NCI-H69 (cell line): ENCODE data around the gene TARS3.
A peak's percentile ranks its signal among the peaks of the same experiment; 100 is the strongest.
"Not testable (repeated sequence)": the region's sequence is repeated elsewhere in the genome, so short reads cannot be mapped to it uniquely, and the experiment has no call there.

Source experiments
- DNase-seq: peaks from one replicate; lab custom pipeline; 2025; lab: John Stamatoyannopoulos, UW

The TARS3 gene

DNA sequence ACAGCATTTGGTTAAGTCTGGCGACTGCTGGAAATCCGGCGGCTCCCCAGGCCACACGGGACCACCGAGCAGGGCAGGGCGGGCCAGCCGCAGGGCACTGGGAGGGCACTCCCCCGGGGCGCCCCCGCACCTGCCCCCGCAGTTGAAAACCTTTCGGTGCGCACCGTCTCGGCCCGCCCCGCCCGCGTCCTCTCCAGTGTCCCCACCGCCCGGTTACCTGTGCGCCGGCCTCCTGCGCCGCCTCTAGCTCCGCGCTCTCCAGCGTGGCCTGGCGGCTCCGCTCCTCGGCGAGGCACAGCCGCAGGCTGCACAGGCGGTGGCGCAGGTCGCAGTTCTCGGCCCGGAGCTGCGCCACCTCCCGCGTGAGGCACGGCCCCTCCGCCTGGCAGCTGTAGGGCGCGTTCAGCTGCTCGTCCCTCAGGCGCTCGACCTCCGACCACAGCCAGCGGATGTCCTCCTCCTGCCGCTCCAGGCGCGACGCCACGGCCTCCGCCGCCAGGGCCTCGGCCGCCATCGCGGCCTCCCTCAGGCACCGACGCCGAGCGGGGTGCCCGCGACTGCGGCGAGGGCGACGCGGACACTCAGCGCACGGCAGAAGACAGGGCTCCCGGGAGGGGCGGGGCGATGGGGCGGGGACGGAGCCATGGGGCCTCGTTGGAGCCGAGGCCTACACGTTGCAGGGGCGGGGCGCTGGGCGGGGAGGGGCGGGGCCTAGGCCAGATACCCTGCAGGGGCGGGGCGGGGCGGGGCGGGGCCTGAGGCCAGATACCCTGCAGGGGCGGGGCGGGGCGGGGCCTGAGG lies at the start of gene TARS3:
Gene TARS3 (minus strand): TSS at position 600 of the 801 bp plus-strand sequence. CDS start 86 bp downstream, at position 514.
- DNase-seq: peak; percentile 96

DNA sequence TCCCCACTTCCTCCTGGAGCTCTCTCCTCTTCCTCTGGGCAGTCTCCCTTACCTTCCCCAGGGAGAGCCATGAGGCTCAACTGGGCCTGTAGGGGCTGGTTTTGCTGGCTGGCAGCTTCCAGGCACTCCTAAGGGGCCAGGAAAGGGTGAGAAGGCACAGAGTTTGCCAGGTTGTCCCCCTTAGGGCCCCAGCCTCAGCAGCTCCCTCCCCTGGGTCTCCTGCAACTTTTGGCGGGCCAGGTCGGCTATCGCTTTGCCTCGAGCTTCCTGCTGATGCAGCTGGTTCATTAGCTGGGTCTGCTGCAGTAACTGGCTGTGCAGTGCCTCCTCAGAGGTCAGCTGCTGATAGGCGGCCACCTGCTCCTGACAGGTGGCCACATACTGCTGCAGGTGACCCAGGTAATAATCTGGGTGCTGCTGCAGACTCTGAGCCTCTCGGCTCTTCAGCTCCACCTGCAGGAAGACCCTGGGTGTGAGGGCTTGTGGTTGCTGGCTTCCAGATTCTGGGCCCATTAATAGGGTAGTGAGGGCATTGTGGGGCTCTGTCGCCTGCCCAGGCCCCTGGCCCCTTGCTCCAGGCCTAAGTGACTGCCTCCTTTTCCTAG lies 49.3 kb upstream of the TARS3 start:
- DNase-seq: peak; percentile 75

DNA sequence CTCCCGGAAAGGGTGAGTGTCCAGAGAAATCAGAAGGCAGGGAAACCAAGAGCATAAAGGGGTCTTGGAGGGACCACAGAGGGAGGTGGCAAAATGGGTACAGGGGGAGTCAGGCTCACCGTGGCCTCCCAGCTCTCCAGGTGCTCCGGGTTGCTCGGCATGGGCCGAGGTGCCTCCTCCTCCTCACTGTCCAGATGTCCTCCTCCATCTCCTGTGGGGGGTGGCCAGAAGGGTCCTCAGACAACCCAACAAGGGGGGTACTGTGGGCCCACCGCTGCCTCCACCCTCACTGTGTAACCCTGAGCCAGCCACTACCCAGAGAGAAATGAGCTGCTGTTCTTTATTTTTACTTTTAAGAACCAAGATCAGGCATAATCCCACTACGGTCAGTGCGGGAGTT lies 48.6 kb upstream of the TARS3 start:
- no peak for DNase-seq

DNA sequence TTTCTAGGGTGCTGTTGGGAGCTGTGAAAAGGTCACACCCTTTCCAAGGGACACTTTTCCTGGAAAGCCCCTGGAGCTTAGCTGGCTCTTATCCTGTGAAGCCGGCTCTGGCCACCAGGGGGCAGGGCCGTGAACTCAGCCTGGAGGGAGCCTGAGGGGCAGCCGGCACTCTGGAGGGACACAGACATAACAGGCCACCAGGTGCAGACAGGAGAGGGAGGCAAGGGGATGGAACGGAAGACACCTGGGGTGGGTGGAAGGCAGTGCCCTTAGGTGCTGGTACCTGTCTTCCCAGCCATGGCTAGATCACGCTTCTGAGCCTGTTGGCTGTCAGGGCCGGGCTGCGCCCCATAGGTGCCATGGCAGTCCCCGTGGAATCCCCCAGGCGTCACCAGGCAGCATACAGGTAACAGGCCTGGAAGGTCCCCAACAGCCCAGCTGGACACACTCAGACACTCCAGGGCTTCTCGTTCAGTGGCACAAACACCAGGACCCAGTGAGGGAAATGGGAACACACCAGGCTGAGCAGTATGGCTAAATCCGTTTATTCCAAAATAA lies 42.9 kb upstream of the TARS3 start:
- not testable (repeated sequence) for DNase-seq

DNA sequence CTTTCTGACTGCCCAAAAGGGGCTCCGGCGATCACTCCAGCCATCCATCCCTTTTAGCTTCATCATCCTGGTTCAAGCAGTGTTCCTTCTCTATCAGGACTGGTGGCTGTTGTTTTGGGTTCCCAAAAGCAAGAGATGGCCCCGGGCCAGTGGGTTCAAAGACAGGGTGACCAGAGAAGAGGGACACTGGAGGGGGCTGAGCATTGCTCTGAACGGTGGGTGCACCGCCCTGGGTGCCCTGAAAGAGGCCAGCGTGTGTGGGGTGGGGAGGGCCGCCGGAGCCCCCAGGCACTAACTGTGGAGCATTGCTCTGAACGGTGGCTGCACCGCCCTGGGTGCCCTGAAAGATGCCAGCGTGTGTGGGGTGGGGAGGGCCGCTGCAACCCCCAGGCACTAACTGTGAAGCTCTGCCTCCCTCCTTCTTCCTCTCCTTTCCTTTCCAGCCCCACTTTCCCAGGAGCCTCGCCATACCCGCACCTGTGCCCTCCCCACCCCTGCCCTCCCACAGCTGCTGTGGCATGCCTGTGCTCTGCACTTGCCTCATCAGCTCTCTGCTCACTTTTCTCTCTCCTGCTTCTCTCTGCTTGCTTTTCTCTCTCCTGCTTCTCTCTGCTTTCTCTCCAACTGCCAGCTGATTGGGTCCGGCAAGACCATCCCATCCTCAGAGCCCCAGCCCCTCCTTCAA lies 41.6 kb upstream of the TARS3 start:
- DNase-seq: no peak

DNA sequence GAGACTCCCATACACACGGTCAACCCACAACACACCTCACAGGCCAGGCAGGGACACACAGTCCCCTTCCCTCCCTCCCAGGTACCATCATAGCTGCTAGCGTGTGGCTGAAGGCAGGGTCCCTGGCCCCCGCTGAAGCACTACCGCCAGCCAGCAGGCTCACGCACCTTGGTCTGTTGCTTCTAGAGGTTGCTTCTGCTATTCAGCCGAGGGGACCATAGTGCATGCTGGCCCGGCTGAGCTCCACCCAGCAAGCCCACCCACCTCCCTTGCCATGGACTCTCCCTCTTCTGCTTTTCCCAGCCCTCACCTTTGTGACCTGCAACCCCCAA lies 41.0 kb upstream of the TARS3 start:
- not testable (repeated sequence) for DNase-seq

DNA sequence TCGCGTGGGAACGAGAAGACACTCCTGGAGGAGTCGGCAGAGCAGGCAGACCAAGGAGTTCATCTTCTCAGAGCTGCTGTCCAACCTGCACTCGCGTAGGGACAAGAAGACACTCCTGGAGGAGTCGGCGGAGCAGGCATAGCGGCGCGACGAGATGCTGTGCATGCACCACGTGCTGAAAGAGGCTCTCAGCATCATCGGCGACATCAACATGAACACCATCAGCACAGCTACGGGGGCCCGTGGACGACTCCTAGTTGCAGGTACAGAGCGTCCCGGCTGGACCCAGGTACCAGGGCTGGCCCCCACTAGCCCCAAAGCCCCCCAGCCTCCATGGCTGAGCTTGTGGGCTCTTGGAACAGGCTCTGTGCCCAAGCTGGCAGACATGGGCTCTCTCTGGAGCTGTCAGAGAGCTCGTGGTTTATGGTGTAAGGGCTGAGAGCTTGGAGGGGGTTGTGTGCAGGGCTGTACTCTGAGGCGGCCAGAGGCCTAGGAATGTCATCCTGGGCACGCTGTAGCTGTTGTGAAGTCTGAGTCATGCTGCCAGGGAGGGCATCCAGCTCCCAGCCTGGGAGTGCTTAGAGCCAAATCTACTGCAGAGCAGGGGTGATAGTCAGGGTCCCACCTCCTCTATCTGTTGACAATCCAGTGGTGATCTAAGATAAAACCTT lies 40.5 kb upstream of the TARS3 start:
- DNase-seq: not testable (repeated sequence)

DNA sequence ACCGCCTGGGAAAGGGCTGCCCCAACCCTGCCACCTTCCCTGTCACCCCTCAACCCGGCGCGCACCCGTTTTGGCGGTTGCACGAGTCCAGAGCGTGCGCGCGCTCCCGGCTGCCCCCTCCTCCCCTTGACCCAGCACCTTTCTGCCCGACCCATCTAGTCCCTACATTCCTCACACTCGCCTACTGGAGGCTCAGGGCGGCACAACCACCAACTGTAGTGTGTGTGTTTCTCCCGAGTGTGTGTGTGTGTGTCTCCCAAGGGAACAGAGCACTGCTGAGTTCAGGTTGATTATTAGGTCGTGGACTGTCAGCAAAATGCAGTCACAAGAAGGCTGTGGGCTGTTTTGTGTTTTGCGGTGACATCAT lies 22.4 kb upstream of the TARS3 start:
- DNase-seq: not testable (repeated sequence)

DNA sequence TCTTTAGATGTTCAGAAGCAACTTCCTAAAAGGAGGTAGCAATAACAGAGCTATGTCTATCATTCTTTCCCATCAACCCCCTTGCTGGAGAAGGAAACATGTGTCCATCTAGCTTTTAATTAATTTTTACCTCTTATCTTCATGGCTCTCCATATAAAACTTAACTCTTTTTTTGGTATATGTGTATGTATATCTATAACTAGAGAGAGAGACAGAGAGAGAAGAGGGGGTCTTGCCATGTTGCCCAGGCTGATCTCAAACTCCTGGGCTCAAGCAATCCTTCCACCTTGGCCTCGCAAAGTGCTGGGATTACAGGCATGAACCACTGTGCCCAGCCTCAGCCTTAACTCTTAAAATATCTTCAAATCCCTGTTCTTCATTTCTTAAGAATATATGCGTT lies 10.6 kb upstream of the TARS3 start:
- not testable (repeated sequence) for DNase-seq

DNA sequence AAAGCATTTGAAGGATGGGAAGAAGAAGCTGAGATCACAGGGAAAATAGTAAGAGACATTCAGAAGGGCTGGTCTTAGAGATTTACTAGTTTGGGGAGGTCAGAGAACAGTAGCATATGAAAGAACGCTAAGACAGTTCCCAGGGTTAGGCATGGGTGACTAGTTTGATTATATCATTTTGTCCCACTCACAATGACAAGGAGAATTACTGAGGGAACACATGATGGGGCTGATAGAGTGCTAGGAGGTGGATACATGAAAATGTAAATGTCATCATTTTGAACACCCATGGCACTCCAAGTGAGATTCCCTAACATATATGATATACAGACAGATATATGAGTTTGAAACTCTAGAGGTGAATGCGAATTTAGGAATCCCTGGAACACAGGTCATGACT lies 9.3 kb upstream of the TARS3 start:
- no peak for DNase-seq

DNA sequence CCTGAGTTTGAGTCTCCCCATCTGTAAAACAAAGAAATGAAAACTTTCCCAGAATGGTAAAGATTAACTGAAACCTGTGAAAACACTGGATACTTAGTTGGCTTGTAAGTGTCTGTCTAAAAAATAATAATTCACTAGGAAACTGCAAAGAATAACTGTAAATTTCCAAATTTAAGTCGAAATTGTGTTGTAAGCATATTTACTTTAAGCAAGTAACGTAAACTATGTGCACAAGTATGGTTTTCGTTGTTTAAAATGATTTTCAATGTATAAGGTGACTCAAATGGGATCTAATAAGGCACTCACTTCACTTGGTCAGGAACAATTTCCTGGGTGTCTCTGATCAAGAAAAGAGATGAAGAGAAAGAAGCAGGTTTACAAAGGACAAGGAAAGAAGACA lies 8.5 kb upstream of the TARS3 start:
- no peak for DNase-seq

DNA sequence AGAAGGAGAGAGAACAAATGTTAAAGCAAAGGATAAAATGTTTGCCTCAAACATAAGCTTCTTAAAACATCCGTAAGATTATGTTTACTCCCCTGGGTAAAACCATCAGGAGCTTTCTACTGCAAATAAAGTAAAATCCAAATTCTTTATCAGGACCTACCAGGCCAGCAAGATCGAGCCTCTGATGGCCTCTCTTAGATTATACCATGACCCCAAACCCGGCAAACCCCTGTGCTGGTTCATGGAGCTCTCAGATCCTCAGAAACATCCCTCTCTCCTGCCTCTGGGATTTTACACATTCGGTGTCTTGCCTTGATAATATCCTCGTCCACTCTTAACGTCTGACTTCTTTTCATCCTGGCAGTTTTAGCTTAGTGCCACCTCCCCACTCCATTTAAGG lies 7.5 kb upstream of the TARS3 start:
- DNase-seq: no peak

DNA sequence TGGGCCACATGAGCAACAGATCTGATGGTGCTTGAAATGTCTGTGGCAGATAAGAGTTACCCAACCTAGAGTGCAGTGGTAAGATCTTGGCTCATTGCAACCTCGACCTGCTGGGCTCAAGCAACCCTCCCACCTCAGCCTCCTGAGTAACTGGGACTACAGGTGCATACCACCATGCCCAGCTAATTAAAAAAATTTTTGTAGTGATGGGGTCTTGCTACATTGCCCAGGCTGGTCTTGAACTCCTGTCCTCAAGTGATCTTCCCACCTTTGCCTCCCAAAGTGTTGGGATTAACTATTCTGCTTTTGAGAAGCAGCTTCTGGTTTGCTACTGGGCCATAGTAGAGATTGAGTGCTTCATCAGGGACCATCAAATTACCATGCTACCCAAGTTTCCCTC lies 2.9 kb upstream of the TARS3 start:
- no peak for DNase-seq

DNA sequence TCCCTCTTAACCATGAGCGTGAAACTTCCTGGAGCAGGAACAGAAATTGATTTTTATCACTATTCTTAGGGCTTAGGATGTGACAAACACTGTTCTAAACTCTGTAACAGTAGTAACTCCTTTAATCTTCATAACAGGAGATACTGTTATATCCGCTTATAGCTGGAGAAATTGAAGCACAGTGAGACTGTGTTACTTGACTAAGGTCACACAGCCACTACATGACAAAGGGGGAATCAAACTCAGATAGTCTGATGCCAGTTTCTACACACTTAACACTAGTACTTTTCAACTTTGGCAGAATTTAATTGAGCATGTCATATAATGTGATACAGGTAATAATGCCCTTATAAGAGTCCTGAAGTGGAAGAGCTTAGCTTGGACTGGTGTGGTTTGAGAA lies 800 bp upstream of the TARS3 start:
- DNase-seq: no peak

DNA sequence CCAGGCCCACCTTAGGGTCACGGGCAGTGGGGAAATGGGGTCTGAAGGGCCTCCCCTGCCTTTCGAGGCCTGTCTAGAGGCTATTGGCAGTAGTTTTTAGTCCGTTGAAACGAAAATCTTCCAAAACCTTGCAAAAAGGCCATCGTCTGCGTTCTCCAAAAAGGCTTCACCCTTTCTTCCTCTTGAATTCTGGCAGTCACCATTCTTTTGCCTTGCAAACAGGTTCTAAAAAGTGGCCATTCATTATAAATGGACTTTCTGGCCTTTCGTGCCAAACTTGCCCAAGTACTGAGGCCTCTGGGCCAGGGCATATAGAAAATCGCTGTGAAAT lies 367 bp upstream of the TARS3 start:
- DNase-seq: no peak

DNA sequence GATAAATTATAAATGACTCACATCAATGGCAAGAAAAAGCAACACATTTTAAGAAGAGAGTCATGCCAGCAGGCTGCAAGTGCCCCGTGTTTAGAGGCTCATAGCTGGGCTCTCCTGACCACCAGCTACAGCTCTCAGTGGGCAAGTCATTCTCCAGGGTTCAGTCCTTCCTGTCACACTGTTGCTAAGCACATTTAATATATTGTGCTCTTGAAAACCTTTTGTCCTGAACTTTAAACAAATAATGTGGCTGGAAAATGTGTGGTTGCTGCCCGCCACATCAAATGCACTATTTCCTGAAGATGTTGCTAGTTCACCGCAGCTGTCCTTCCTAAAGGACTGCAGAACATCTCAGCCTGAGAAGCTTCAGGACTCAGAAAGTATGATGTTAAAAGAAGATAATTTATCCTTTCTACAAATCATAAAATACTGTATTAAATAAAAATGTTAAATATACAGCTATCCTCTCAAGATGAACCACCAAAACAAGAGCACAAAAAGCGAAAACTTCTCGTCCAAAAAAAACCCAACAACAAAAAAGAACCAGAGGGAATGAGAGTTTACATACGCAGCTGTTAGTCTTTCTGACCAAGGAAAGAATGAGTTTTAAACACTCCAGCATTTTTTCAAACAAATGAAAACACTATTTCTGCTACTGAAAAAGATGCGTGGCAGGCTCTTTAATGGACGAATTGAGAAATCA lies 951 bp downstream of the TARS3 start:
- DNase-seq: peak; percentile 38

DNA sequence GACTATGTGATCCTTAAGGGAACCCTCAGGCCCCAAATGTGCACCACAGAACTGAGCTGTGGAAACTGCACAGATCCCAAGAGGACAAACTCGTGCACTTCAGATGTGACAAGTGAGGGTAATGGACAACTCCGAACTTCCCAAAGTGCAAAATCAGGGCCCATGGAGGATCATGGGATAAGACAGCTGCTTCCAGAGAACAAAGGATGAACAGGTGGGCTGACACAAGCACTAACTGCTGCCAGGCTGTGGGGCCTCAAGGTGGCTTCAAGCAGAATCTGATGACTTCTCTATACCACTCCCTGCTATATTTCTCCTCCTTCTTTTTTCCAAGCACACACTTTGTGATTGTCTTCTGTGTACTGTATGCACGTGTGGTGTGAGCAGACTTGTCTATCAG lies 5.4 kb downstream of the TARS3 start:
- DNase-seq: no peak

DNA sequence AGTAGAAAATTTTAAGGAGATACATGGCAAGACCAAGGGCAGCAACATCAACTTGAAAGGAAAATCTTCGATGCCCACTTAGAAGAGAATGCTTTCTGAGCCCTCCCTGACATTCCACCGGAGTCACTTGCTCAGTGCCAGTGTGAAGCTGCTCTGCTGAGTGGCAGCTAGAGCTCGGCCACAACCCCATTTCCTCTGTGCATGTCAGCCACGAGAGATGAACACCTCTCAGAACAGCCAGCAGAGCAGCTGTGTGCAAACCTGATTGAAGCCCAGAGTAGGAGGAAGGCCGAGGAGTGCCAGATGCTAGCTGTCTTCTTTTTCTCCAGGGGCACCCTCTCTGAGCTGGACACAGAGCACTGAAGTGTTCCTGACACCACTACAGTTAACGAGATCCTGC lies 12.2 kb downstream of the TARS3 start:
- DNase-seq: no peak

DNA sequence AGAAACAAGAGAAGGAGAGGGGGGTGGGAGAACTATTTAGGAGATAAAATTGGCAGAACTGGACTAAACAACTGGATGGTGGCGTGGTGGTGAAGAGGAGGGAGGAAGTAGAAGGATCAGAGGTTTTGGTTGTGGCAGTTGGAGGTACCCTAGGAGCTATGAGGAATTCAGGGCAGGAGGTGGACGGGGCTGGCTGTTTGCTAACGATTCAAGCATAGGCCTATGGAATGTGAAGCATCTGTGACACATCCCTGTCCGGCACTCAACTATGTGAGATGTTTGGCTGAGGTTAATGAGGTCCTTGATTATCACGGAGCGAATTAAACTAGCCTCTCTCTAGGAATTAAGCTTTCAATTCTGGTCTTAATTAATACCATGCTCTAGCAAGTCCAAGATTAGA lies 13.5 kb downstream of the TARS3 start:
- no peak for DNase-seq

DNA sequence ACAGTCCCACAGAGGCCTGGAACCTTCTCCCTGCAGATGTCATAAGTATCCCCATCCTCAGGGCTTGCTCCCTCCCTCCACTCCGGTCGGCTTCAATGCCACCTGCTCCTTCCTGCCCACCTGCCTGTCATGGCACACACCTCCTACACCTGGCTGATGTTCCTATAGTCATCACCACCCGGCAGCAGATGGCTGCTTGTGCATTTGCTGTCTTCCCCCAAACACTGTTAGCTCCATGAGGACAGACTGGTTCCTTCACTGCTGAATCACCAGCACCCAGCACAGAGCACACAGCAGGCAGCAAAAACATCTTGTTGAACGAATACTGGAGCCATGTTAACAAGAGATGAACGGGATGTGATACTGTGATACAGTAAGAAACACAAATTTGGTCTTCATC lies 14.8 kb downstream of the TARS3 start:
- peak; percentile 26 for DNase-seq

DNA sequence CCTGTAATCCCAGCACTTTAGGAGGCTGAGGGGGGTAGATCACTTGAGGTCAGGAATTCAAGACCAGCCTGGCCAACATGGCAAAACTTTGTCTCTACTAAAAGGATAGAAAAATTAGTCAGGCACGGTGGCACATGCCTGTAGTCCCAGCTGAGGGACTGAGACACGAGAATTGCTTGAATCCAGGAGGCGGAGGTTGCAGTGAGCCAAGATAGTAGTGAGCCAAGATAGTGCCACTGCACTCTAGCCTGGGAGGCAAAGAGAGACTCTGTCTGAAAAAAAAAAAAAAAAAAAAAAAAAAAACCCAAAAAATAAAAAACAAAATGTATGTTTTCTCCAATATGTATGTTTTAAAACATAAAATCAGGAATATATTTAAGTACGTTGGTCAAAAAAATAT lies 16.3 kb downstream of the TARS3 start:
- no peak for DNase-seq

DNA sequence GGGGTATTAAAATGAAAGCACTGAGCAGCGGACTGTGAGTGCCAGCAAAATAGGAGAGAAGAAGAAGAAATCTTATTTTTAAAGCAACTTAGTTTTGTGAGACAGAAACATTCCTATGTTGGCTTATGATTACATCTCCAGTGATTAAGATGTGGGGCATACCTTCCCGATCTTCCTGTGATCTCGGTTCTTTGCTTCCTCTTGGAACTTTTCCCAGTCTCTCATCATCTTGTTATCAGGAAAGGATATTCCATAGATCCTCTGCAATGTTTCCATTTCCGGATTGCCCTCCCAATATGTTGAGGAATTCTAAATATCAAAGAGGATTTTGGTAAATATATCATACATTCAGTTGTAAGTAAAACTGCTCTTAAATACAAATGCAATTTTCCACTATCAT lies 22.2 kb downstream of the TARS3 start:
- DNase-seq: no peak
